ENCODE measurements around the gene CDC16.
"Not testable (repeated sequence)": the region's sequence is repeated elsewhere in the genome, so short reads cannot be mapped to it uniquely, and the experiment has no call there.

CDC16 gene

GRCh38 chr13:114259374-114259773 lies 24.7 kb downstream of the CDC16 start:
- H3K4me3 ChIP-seq: no peak overlapping the region
- H3K27ac ChIP-seq: no peak overlapping the region

GRCh38 chr13:114259974-114260373 lies 25.3 kb downstream of the CDC16 start:
- no peak overlapping the region for H3K27ac ChIP-seq
- H3K4me3 ChIP-seq: no peak overlapping the region

- H3K4me3 ChIP-seq: no peak overlapping the region
- H3K27ac ChIP-seq: no peak overlapping the region
Observed at GRCh38 chr13:114260814-114261213, 26.1 kb downstream of the CDC16 start.

- no peak overlapping the region for H3K27ac ChIP-seq
- H3K4me3 ChIP-seq: no peak overlapping the region
Observed at GRCh38 chr13:114261328-114261965, 26.8 kb downstream of the CDC16 start.

- H3K27ac ChIP-seq: peak overlapping the region in 2 of 21 experiments; percentile 27 to 37
- H3K4me3 ChIP-seq: no peak overlapping the region
Observed at GRCh38 chr13:114263578-114263977, 28.9 kb downstream of the CDC16 start.

GRCh38 chr13:114264313-114264712 lies 29.6 kb downstream of the CDC16 start:
- H3K27ac ChIP-seq: peak overlapping the region in 4 of 21 experiments; percentile 3 to 52 (median 39)
- H3K4me3 ChIP-seq: not testable (repeated sequence)

- Histone ChIP-seq H3K4me3 (no peak overlapping the region), H3K27ac (peak overlapping the region in 3 of 21 experiments; percentile 3 to 41 (median 17))
Observed at GRCh38 chr13:114264886-114265611, 30.4 kb downstream of the CDC16 start.

GRCh38 chr13:114266241-114266640 lies 31.5 kb downstream of the CDC16 start:
- Histone ChIP-seq H3K27ac (peak overlapping the region in 3 of 21 experiments; percentile 6 to 41 (median 17)), H3K4me3 (no peak overlapping the region)

- Histone ChIP-seq H3K4me3 (no peak overlapping the region), H3K27ac (peak overlapping the region in 2 of 21 experiments; percentile 6 to 46)
Observed at GRCh38 chr13:114268344-114269280, 33.9 kb downstream of the CDC16 start.

GRCh38 chr13:114269281-114269770 lies 34.6 kb downstream of the CDC16 start:
- no peak overlapping the region for H3K4me3 ChIP-seq
- H3K27ac ChIP-seq: no peak overlapping the region

- H3K4me3 ChIP-seq: no peak overlapping the region
- no peak overlapping the region for H3K27ac ChIP-seq
Observed at GRCh38 chr13:114272977-114273376, 38.3 kb downstream of the CDC16 start.

- Histone ChIP-seq H3K4me3 (no peak overlapping the region), H3K27ac (no peak overlapping the region)
Observed at GRCh38 chr13:114275304-114275703, 40.6 kb downstream of the CDC16 start.

GRCh38 chr13:114279146-114279545 lies 44.4 kb downstream of the CDC16 start:
- Histone ChIP-seq H3K27ac (peak overlapping the region in 5 of 21 experiments; percentile 9 to 100 (median 24)), H3K4me3 (no peak overlapping the region)

- no peak overlapping the region for H3K4me3 ChIP-seq
- peak overlapping the region in 16 of 21 experiments; percentile 10 to 100 (median 99) for H3K27ac ChIP-seq
Observed at GRCh38 chr13:114279758-114280355, 45.2 kb downstream of the CDC16 start.

- H3K4me3 ChIP-seq: peak within 1 kb of the TSS; percentile 58 to 83 (median 70)
- H3K27ac ChIP-seq: peak within 1 kb of the TSS; percentile 66 to 100 (median 99)
Observed at GRCh38 chr13:114281351-114282040, 46.8 kb downstream of the CDC16 start, which contains the start of gene UPF3A. UPF3A (plus strand) TSS chr13:114281601; CDS start chr13:114281640, 39 bp downstream.

GRCh38 chr13:114282041-114282670 lies 47.5 kb downstream of the CDC16 start:
- Histone ChIP-seq H3K27ac (peak overlapping the region; percentile 66 to 100 (median 99)), H3K4me3 (peak overlapping the region; percentile 58 to 83 (median 70))

- peak overlapping the region in 1 of 21 experiments; percentile 8 for H3K27ac ChIP-seq
Observed at GRCh38 chr13:114283576-114283975, 48.9 kb downstream of the CDC16 start.

GRCh38 chr13:114284680-114285079 lies 50.0 kb downstream of the CDC16 start:
- Histone ChIP-seq H3K4me3 (no peak overlapping the region), H3K27ac (no peak overlapping the region)

More at GRCh38 chr13:114283576-114283975, 48.9 kb downstream of the CDC16 start:
- no peak overlapping the region for H3K4me3 ChIP-seq

All from skin epidermis (tissue), 12 donors.